ENCODE results near the gene ABCA2.
"Not testable (repeated sequence)": the region's sequence is repeated elsewhere in the genome, so short reads cannot be mapped to it uniquely, and the experiment has no call there.

The ABCA2 gene

GRCh38 chr9:137035937-137036336, 7.9 kb upstream of the ABCA2 start:
- Histone ChIP-seq H3K9me3 (ENCODE audit: control insufficient read depth, insufficient read depth, low read length) (no peaks in the 10 kb centered on the region), H3K4me3 (ENCODE audit: low read length) (no peak overlapping the region), H3K27ac (ENCODE audit: low read length) (no peak overlapping the region), H3K36me3 (ENCODE audit: control insufficient read depth, insufficient read depth, low read length) (no peaks in the 10 kb centered on the region; the same call in 1 of the 2 replicates), H3K27me3 (ENCODE audit: control insufficient read depth, insufficient read depth, low read length) (no peaks in the 10 kb centered on the region), H3K4me1 (ENCODE audit: control insufficient read depth, insufficient read depth, low read length) (peaks cover 1% of the 10 kb centered on the region; the same call in 1 of the 2 replicates)
- no CpG with 5 or more reads among the region's 8 CpGs for WGBS (ENCODE audit: insufficient coverage, insufficient read length)
- no peak for DNase-seq (ENCODE audit: low read depth, low spot score)

GRCh38 chr9:137035507-137035834, 7.4 kb upstream of the ABCA2 start:
- WGBS (ENCODE audit: insufficient coverage, insufficient read length): no CpG with 5 or more reads among the region's 9 CpGs
- DNase-seq (ENCODE audit: low read depth, low spot score): no peak
- H3K27ac ChIP-seq (ENCODE audit: low read length): no peak overlapping the region
- no peaks in the 10 kb centered on the region; the same call in 1 of the 2 replicates for H3K36me3 ChIP-seq (ENCODE audit: control insufficient read depth, insufficient read depth, low read length)
- no peak overlapping the region for H3K4me3 ChIP-seq (ENCODE audit: low read length)
- H3K9me3 ChIP-seq (ENCODE audit: control insufficient read depth, insufficient read depth, low read length): no peaks in the 10 kb centered on the region
- peaks cover 1% of the 10 kb centered on the region; the same call in 1 of the 2 replicates for H3K4me1 ChIP-seq (ENCODE audit: control insufficient read depth, insufficient read depth, low read length)
- H3K27me3 ChIP-seq (ENCODE audit: control insufficient read depth, insufficient read depth, low read length): no peaks in the 10 kb centered on the region

GRCh38 chr9:137034709-137035506, 6.9 kb upstream of the ABCA2 start:
- no peak overlapping the region for H3K4me3 ChIP-seq (ENCODE audit: low read length)
- no peaks in the 10 kb centered on the region for H3K27me3 ChIP-seq (ENCODE audit: control insufficient read depth, insufficient read depth, low read length)
- WGBS (ENCODE audit: insufficient coverage, insufficient read length): no CpG with 5 or more reads among the region's 24 CpGs
- peak; percentile 78 for DNase-seq (ENCODE audit: low read depth, low spot score)
- H3K9me3 ChIP-seq (ENCODE audit: control insufficient read depth, insufficient read depth, low read length): no peaks in the 10 kb centered on the region
- H3K27ac ChIP-seq (ENCODE audit: low read length): no peak overlapping the region
- no peaks in the 10 kb centered on the region; the same call in 1 of the 2 replicates for H3K36me3 ChIP-seq (ENCODE audit: control insufficient read depth, insufficient read depth, low read length)
- H3K4me1 ChIP-seq (ENCODE audit: control insufficient read depth, insufficient read depth, low read length): peaks cover 1% of the 10 kb centered on the region; the same call in 1 of the 2 replicates

GRCh38 chr9:137034039-137034708, 6.1 kb upstream of the ABCA2 start:
- Histone ChIP-seq H3K27ac (ENCODE audit: low read length) (no peak overlapping the region), H3K9me3 (ENCODE audit: control insufficient read depth, insufficient read depth, low read length) (no peaks in the 10 kb centered on the region), H3K27me3 (ENCODE audit: control insufficient read depth, insufficient read depth, low read length) (no peaks in the 10 kb centered on the region; the same call in 1 of the 2 replicates), H3K4me1 (ENCODE audit: control insufficient read depth, insufficient read depth, low read length) (peaks cover 2% of the 10 kb centered on the region), H3K36me3 (ENCODE audit: control insufficient read depth, insufficient read depth, low read length) (no peaks in the 10 kb centered on the region; the same call in 1 of the 2 replicates), H3K4me3 (ENCODE audit: low read length) (no peak overlapping the region)
- no peak for DNase-seq (ENCODE audit: low read depth, low spot score)
- no CpG with 5 or more reads among the region's 15 CpGs for WGBS (ENCODE audit: insufficient coverage, insufficient read length)

GRCh38 chr9:137033481-137033880, 5.4 kb upstream of the ABCA2 start:
- H3K4me1 ChIP-seq (ENCODE audit: control insufficient read depth, insufficient read depth, low read length); H3K27me3 ChIP-seq (ENCODE audit: control insufficient read depth, insufficient read depth, low read length); H3K4me3 ChIP-seq (ENCODE audit: low read length); DNase-seq (ENCODE audit: low read depth, low spot score); H3K27ac ChIP-seq (ENCODE audit: low read length); H3K36me3 ChIP-seq (ENCODE audit: control insufficient read depth, insufficient read depth, low read length); H3K9me3 ChIP-seq (ENCODE audit: control insufficient read depth, insufficient read depth, low read length): not testable (repeated sequence)
- WGBS (ENCODE audit: insufficient coverage, insufficient read length): no CpG with 5 or more reads among the region's 5 CpGs

- DNase-seq (ENCODE audit: low read depth, low spot score): no peak
- no peaks in the 10 kb centered on the region; the same call in 1 of the 2 replicates for H3K27me3 ChIP-seq (ENCODE audit: control insufficient read depth, insufficient read depth, low read length)
- H3K9me3 ChIP-seq (ENCODE audit: control insufficient read depth, insufficient read depth, low read length): no peaks in the 10 kb centered on the region
- no peak overlapping the region for H3K4me3 ChIP-seq (ENCODE audit: low read length)
- no peak overlapping the region for H3K27ac ChIP-seq (ENCODE audit: low read length)
- no CpG with 5 or more reads among the region's 10 CpGs for WGBS (ENCODE audit: insufficient coverage, insufficient read length)
- peaks cover 3% of the 10 kb centered on the region for H3K4me1 ChIP-seq (ENCODE audit: control insufficient read depth, insufficient read depth, low read length)
- H3K36me3 ChIP-seq (ENCODE audit: control insufficient read depth, insufficient read depth, low read length): no peaks in the 10 kb centered on the region; the same call in 1 of the 2 replicates
Observed at GRCh38 chr9:137032858-137033257, 4.8 kb upstream of the ABCA2 start.

GRCh38 chr9:137031904-137032640, 4.0 kb upstream of the ABCA2 start, which contains the start of gene FUT7:
FUT7 (minus strand) TSS chr9:137032088; CDS start chr9:137031991, 97 bp downstream.
- DNase-seq (ENCODE audit: low read depth, low spot score): no peak
- Histone ChIP-seq H3K36me3 (ENCODE audit: control insufficient read depth, insufficient read depth, low read length) (no peaks in the 10 kb centered on the region; the same call in 1 of the 2 replicates), H3K27ac (ENCODE audit: low read length) (no peak within 1 kb of the TSS), H3K9me3 (ENCODE audit: control insufficient read depth, insufficient read depth, low read length) (no peaks in the 10 kb centered on the region), H3K27me3 (ENCODE audit: control insufficient read depth, insufficient read depth, low read length) (no peaks in the 10 kb centered on the region; the same call in 1 of the 2 replicates), H3K4me3 (ENCODE audit: low read length) (no peak within 1 kb of the TSS; the same call in 1 of the 2 replicates), H3K4me1 (ENCODE audit: control insufficient read depth, insufficient read depth, low read length) (peaks cover 3% of the 10 kb centered on the region)
- WGBS (ENCODE audit: insufficient coverage, insufficient read length): no CpG with 5 or more reads among the region's 16 CpGs

- H3K4me1 ChIP-seq (ENCODE audit: control insufficient read depth, insufficient read depth, low read length): peaks cover 3% of the 10 kb centered on the region
- no peak overlapping the region for H3K27ac ChIP-seq (ENCODE audit: low read length)
- WGBS (ENCODE audit: insufficient coverage, insufficient read length): no CpG with 5 or more reads among the region's 65 CpGs
- H3K27me3 ChIP-seq (ENCODE audit: control insufficient read depth, insufficient read depth, low read length): no peaks in the 10 kb centered on the region; the same call in 1 of the 2 replicates
- H3K36me3 ChIP-seq (ENCODE audit: control insufficient read depth, insufficient read depth, low read length): no peaks in the 10 kb centered on the region
- H3K4me3 ChIP-seq (ENCODE audit: low read length): no peak overlapping the region; the same call in 1 of the 2 replicates
- no peaks in the 10 kb centered on the region for H3K9me3 ChIP-seq (ENCODE audit: control insufficient read depth, insufficient read depth, low read length)
- no peak for DNase-seq (ENCODE audit: low read depth, low spot score)
Observed at GRCh38 chr9:137030538-137031527, 2.8 kb upstream of the ABCA2 start.

GRCh38 chr9:137030006-137030405, 2.0 kb upstream of the ABCA2 start:
- Histone ChIP-seq H3K4me3 (ENCODE audit: low read length) (no peak overlapping the region), H3K36me3 (ENCODE audit: control insufficient read depth, insufficient read depth, low read length) (no peaks in the 10 kb centered on the region; the same call in 1 of the 2 replicates), H3K9me3 (ENCODE audit: control insufficient read depth, insufficient read depth, low read length) (no peaks in the 10 kb centered on the region), H3K27ac (ENCODE audit: low read length) (no peak overlapping the region), H3K27me3 (ENCODE audit: control insufficient read depth, insufficient read depth, low read length) (no peaks in the 10 kb centered on the region; the same call in 1 of the 2 replicates), H3K4me1 (ENCODE audit: control insufficient read depth, insufficient read depth, low read length) (peaks cover 3% of the 10 kb centered on the region)
- no CpG with 5 or more reads among the region's 15 CpGs for WGBS (ENCODE audit: insufficient coverage, insufficient read length)
- DNase-seq (ENCODE audit: low read depth, low spot score): no peak

Measured in iPS DF 6.9 (cell line).